MG63 (cell line): Measurements from ENCODE around the gene RIBC1. TPM values are rescaled to one million over a fixed set of nuclear protein-coding genes. Genes with fewer than 3 reads are reported as not detected.
"Not testable (repeated sequence)": the region's sequence is repeated elsewhere in the genome, so short reads cannot be mapped to it uniquely, and the experiment has no call there.

Experiments used
- DNase-seq: peaks from one replicate; pipeline ENCODE4 v3.0.0-alpha.2; 2020
- H3K27me3 ChIP-seq: fragments of 250-450 bp; sonication (Bioruptor Pico); 2 replicates; pipeline ENCODE4 v1.5.1; 2020; ENCODE audit warnings: mild to moderate bottlenecking, moderate library complexity
- H3K36me3 ChIP-seq: fragments of 250-450 bp; sonication (Bioruptor Pico); 2 replicates; pipeline ENCODE4 v1.5.1; 2020; ENCODE audit warnings: mild to moderate bottlenecking, moderate library complexity
- H3K4me3 ChIP-seq: fragments of 250-450 bp; sonication (Bioruptor Pico); 2 replicates; pipeline ENCODE4 v1.5.1; 2020; ENCODE audit warnings: mild to moderate bottlenecking, moderate library complexity
- H3K9me3 ChIP-seq: fragments of 250-450 bp; sonication (Bioruptor Pico); 2 replicates; pipeline ENCODE4 v1.5.1; 2020; ENCODE audit warnings: mild to moderate bottlenecking, moderate library complexity
- total RNA-seq: library from RNA; depleted of rRNA; stranded (reverse); fragments of >200 nt; shearing (Covaris generic); gene quantifications from 2 replicates; pipeline ENCODE4 v1.2.3, GENCODE V29; 2014; ENCODE audit warnings: low replicate concordance; rRNA removed

RIBC1 gene
- total RNA-seq, 1 experiment from 2014 or later, result not detected

DNA sequence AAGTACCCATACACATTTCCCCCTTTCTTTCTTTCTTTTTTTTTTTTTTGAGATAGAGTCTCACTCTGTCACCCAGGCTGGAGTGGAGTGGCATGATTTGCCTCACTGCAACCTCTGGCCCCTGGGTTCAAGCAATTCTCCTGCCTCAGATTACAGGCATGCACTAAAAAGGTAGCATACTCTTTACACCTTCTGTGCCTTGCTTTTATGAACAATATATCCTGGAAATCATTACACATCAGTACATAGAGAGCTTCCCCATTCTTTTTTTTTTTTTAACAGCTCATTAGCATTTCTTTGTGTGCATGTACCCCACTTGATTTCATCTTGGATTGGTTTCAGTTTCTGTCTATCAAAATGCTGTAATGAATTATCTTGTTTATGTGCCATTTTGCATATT lies 30.1 kb downstream of the RIBC1 start:
- no peak overlapping the region for H3K4me3 ChIP-seq
- no peaks in the 10 kb centered on the region for H3K36me3 ChIP-seq
- H3K27me3 ChIP-seq, result no peaks in the 10 kb centered on the region
- H3K9me3 ChIP-seq, result no peaks in the 10 kb centered on the region
- no peak for DNase-seq

DNA sequence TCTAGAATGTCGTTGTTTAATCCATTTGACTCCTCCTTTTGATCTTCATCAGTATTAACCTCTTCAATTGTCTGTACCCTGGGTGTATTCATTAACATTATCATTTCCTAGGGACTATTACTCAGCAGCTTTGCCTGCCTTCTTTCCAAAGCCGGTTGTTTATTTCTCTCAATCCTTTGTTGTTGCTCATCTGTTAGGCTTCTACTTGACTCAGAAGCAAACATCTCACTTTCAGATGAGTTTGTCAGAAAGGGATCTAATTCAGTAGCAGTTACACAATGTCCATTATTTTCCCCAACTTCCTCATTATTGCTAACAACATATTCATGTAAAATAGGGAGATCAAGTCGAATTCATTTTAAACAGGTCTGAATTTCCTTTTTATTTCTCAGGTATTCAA lies 33.6 kb downstream of the RIBC1 start:
- Histone ChIP-seq H3K9me3 (no peaks in the 10 kb centered on the region), H3K4me3 (no peak overlapping the region), H3K27me3 (no peaks in the 10 kb centered on the region), H3K36me3 (no peaks in the 10 kb centered on the region)
- no peak for DNase-seq

DNA sequence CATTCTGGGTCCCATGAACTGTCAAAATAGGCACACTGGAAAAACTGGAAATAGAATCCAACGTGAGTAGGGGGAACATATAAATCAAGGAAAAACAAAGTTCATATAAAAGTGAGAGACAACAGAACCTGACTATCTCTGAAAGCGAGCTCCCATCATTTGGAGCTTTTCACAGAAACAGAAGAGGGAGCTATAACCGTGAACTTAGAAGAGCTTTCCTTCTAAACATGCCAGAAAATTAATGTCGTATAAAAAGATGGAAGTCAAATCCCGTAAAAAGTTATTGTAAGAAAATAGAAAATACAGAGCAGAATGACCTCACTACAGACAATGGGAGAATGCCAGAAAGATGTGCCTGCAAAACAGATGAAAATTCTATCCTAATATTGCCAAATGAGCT lies 35.4 kb downstream of the RIBC1 start:
- H3K27me3 ChIP-seq, result no peaks in the 10 kb centered on the region
- DNase-seq, result no peak
- no peak overlapping the region for H3K4me3 ChIP-seq
- no peaks in the 10 kb centered on the region for H3K36me3 ChIP-seq
- no peaks in the 10 kb centered on the region for H3K9me3 ChIP-seq

DNA sequence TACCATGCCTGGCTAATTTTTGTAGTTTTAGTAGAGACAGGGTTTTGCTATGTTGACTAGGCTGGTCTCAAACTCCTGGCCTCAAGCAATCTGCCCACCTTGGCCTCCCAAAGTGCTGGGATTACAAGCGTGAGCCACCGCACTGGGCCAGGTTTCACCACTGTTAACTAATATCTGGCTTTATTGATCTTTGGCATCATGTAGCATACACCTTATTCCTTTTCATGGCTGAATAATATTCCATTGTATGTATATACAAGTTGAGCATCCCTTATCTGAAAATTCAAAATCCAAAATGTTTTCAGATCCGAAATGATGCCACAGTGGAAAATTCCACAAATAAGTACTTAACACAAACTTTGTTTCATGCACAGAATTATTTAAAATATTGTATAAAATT lies 46.0 kb downstream of the RIBC1 start:
- H3K4me3 ChIP-seq, H3K36me3 ChIP-seq: not testable (repeated sequence)

DNA sequence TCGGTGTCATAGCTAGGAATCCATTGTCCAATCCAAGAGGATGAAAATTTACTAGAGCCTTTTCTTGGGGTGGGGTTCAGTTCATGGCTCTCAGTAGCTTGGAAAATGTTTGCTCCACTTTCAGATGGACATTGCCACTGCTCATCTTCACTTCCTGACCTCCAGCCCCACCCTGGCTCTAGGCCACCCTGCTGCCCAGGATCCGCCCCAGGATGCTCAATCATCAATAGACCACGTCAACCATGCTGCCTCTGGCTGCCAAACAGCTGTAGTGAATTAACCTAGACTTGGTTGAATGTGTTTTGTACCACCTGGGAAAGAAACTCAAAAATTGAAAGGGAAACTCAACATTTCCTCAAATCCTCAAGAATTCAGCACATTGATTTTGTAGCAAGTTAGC lies 48.7 kb downstream of the RIBC1 start:
- Histone ChIP-seq H3K9me3 (no peaks in the 10 kb centered on the region), H3K36me3 (no peaks in the 10 kb centered on the region), H3K4me3 (no peak overlapping the region), H3K27me3 (no peaks in the 10 kb centered on the region)
- DNase-seq, result peak; percentile 23

More for the DNA sequence above, 46.0 kb downstream of the RIBC1 start:
- not testable (repeated sequence) for H3K9me3 ChIP-seq, H3K27me3 ChIP-seq, DNase-seq

DNA sequence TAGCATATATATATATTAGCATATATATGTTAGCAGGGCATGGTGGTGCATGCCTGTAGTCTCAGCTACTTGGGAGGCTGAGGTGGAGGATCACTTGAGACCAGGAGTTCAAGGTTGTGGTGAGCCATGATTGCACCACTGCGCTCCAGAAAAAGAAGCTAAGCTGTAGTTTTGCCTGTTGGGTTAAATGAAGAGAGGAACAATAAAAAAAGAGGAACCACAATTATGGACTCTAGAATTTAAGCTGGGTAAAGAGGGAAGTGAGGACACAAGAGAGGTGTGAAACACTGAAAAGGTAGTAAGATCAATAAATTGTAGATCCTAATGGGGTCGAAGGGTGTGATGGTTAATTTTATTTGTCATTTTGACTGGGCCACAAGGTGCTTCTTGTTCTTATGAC lies 52.0 kb downstream of the RIBC1 start:
- Histone ChIP-seq H3K27me3 (no peaks in the 10 kb centered on the region), H3K9me3 (no peaks in the 10 kb centered on the region), H3K4me3 (no peak overlapping the region), H3K36me3 (no peaks in the 10 kb centered on the region)
- no peak for DNase-seq

DNA sequence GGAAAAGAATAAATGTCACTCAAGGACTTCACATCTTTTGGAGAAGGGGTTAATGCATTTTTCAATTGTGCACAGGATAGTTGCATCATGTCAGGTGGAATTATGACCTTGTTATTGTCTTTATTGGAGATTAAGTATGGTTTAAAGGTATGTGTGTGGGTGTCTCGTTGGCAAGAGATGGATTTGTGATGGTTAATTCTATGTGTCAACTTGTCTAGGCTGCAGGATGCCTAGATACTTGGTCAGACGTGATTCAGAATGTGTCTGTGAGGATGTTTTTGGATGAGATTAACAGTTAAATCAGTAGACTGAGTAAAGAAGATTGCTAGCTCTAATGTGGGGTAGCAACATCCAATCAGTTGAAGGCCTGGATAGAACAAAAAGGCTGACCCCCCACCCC lies 53.7 kb downstream of the RIBC1 start:
- Histone ChIP-seq H3K27me3 (no peaks in the 10 kb centered on the region), H3K9me3 (no peaks in the 10 kb centered on the region), H3K36me3 (no peaks in the 10 kb centered on the region), H3K4me3 (no peak overlapping the region)
- no peak for DNase-seq

DNA sequence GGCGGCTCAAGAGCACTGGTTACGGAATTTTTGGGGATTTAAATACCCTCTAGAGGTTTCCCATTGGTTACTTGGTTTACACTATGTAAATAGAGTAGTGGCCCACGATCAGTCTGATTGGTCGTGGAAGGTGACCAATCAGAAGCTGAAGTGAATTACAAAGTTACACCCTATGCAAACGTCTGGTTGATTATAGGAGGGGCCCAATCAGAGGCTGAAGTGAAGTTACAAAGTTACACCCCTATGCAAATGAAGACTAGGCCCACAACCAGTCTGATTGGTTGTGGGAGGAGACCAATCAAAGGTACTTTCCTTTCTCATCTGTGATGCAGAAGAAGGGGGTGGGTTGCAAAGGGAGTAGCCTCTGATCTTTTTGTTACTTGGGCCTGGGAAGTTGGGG lies 56.6 kb downstream of the RIBC1 start:
- Histone ChIP-seq H3K4me3 (no peak overlapping the region), H3K36me3 (no peaks in the 10 kb centered on the region), H3K9me3 (no peaks in the 10 kb centered on the region), H3K27me3 (no peaks in the 10 kb centered on the region)
- DNase-seq, result no peak

Other genes with a start within 250 kb of the RIBC1 start
- 43.1 and 63.8 TPM in 2 replicates for gene KDM5C, start 197.7 kb upstream of the RIBC1 start, total RNA-seq
- 3.4 and 5.7 TPM in 2 replicates for gene IQSEC2, start 141.3 kb upstream of the RIBC1 start, total RNA-seq
- 5.2 and 9.9 TPM in 2 replicates for gene SMC1A, start 219 bp upstream of the RIBC1 start, total RNA-seq
- gene HSD17B10, start 11.5 kb downstream of the RIBC1 start, total RNA-seq, result 162 and 166 TPM in 2 replicates